ENCODE measurements around the gene UGT1A8. TPM values are rescaled to one million over a fixed set of nuclear protein-coding genes. Genes with fewer than 3 reads are reported as not detected.
"Not testable (repeated sequence)": the region's sequence is repeated elsewhere in the genome, so short reads cannot be mapped to it uniquely, and the experiment has no call there.

Gene UGT1A8
- total and polyA plus RNA-seq, 2 donors (not counting 1 experiment from before 2014, with no cell fraction given) = not detected

DNA sequence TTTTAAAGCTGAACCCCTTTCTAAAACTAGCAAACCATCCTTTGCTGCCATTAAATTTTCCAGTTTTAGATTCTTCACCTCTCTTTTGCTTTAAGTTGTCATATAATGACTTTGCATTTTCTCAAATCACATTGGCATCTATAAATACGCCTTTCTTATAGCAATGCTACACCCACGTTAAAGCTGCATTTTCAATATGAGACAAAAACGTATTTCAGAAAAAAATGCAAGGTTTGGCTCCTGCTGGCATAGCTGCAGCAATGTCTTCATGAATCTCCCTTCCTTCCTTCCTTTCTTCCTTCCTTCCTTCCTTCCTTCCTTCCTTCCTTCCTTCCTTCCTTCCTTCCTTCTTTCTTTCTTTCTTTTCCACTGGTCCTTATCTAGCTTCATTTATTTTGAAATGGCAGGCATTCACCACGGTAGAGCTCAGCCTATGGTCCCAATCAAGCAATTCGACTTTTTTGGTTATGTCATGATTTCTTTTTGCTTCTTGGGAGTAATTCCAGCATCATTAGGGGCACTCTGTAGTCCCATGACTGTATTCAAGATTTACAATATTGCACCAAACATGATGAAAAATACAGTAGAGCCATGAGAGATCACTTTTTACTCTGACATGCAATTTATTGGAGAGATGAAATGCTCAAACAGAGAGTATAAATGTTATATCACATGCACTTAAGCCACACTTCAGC lies 10.0 kb downstream of the UGT1A8 start:
- Histone ChIP-seq H3K4me2 (replicated peaks; ENCODE audit: low read depth, low read length, poor library complexity, severe bottlenecking) (no peak overlapping the region), H3K4me1 (ENCODE audit: control insufficient read depth in 2 of 2, insufficient read depth in 2 of 2, low read length in 2 of 2) (no peaks in the 10 kb centered on the region), H3K27ac (ENCODE audit: low read length in 2 of 2) (no peak overlapping the region), H3K4me3 (ENCODE audit: control extremely low read depth in 1 of 5, extremely low read depth in 1 of 5, insufficient read depth in 1 of 5, low read depth in 2 of 5, low read length in 4 of 5) (no peak overlapping the region), H3K79me2 (ENCODE audit: control insufficient read depth, insufficient read depth, low read length) (no peaks in the 10 kb centered on the region), H4K20me1 (ENCODE audit: control insufficient read depth, insufficient read depth, low read length, poor library complexity, severe bottlenecking) (no peaks in the 10 kb centered on the region), H3K9ac (ENCODE audit: low read length) (no peak overlapping the region), H2AFZ (ENCODE audit: insufficient read depth, low read depth, low read length, poor library complexity, severe bottlenecking) (no peak overlapping the region), H3K9me3 (ENCODE audit: control extremely low read depth in 1 of 3, control insufficient read depth in 2 of 3, insufficient read depth in 1 of 3, low read length in 2 of 3) (peaks cover 0 to 6% (median 3%) of the 10 kb centered on the region in 3 donors), H3K36me3 (replicated peaks in 1 of 2; ENCODE audit: control extremely low read depth in 1 of 2, control insufficient read depth in 1 of 2, extremely low read depth in 1 of 2, insufficient read depth in 2 of 2, low read length in 1 of 2) (no peaks in the 10 kb centered on the region), H3K27me3 (replicated peaks in 1 of 4; ENCODE audit: control extremely low read depth in 1 of 4, control insufficient read depth in 3 of 4, insufficient read depth in 4 of 4, low read length in 3 of 4) (peaks cover 0 to 6% (median 0%) of the 10 kb centered on the region in 4 experiments)
- Mint-ChIP-seq H3K9me3 (ENCODE audit: insufficient read depth) (peaks cover 15% of the 10 kb centered on the region), H3K27me3 (peaks cover 33% of the 10 kb centered on the region), H3K4me1 (no peaks in the 10 kb centered on the region), H3K27ac (no peak overlapping the region), H3K4me3 (no peak overlapping the region)
- WGBS (ENCODE audit: insufficient coverage) = 67% methylated on average over 4 of the region's 5 CpGs
- DNase-seq (no peak), ATAC-seq (ENCODE audit: low read depth) (no peak)
- CTCF ChIA-PET = no interaction called here
- TF ChIP-seq EZH2 (IDR thresholded peaks at IDR 0.05; ENCODE audit: borderline replicate concordance, insufficient read depth, low read depth, low read length, poor library complexity, severe bottlenecking) = no peak
- TF ChIP-seq, protein P1, sequence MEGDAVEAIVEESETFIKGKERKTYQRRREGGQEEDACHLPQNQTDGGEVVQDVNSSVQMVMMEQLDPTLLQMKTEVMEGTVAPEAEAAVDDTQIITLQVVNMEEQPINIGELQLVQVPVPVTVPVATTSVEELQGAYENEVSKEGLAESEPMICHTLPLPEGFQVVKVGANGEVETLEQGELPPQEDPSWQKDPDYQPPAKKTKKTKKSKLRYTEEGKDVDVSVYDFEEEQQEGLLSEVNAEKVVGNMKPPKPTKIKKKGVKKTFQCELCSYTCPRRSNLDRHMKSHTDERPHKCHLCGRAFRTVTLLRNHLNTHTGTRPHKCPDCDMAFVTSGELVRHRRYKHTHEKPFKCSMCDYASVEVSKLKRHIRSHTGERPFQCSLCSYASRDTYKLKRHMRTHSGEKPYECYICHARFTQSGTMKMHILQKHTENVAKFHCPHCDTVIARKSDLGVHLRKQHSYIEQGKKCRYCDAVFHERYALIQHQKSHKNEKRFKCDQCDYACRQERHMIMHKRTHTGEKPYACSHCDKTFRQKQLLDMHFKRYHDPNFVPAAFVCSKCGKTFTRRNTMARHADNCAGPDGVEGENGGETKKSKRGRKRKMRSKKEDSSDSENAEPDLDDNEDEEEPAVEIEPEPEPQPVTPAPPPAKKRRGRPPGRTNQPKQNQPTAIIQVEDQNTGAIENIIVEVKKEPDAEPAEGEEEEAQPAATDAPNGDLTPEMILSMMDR (IDR thresholded peaks at IDR 0.05) = no peak
- intact Hi-C loops (cut with micrococcal nuclease) = no loop called here
- POLR2A ChIA-PET = no interaction called here

DNA sequence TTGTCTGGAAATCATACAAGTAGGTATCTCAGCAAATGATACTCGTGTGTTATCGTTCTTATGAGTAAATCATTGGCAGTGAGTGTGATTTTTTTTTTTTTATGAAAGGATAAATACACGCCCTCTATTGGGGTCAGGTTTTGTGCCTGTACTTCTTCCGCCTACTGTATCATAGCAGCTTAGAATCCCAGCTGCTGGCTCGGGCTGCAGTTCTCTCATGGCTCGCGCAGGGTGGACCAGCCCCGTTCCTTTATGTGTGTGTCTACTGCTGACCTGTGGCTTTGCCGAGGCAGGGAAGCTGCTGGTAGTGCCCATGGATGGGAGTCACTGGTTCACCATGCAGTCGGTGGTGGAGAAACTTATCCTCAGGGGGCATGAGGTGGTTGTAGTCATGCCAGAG lies 18.9 kb downstream of the UGT1A8 start, which contains the start of gene UGT1A10:
Gene UGT1A10 (plus strand): TSS at position 143 of the 400 bp plus-strand sequence. CDS start 75 bp downstream, at position 218.
- H3K4me1 Mint-ChIP-seq; POLR2A ChIA-PET; H3K79me2 ChIP-seq (ENCODE audit: control insufficient read depth, insufficient read depth, low read length); H3K4me3 Mint-ChIP-seq; H3K4me2 ChIP-seq (replicated peaks; ENCODE audit: low read depth, low read length, poor library complexity, severe bottlenecking); H3K27me3 ChIP-seq (replicated peaks in 1 of 4; ENCODE audit: control extremely low read depth in 1 of 4, control insufficient read depth in 3 of 4, insufficient read depth in 4 of 4, low read length in 3 of 4); H3K4me1 ChIP-seq (ENCODE audit: control insufficient read depth in 2 of 2, insufficient read depth in 2 of 2, low read length in 2 of 2); H2AFZ ChIP-seq (ENCODE audit: insufficient read depth, low read depth, low read length, poor library complexity, severe bottlenecking); H3K27ac ChIP-seq (ENCODE audit: low read length in 2 of 2); H3K9me3 Mint-ChIP-seq (ENCODE audit: insufficient read depth); ATAC-seq (ENCODE audit: low read depth); CTCF ChIA-PET; intact Hi-C loops (cut with micrococcal nuclease); H3K27ac Mint-ChIP-seq; H3K36me3 ChIP-seq (replicated peaks in 1 of 2; ENCODE audit: control extremely low read depth in 1 of 2, control insufficient read depth in 1 of 2, extremely low read depth in 1 of 2, insufficient read depth in 2 of 2, low read length in 1 of 2); DNase-seq; H3K9ac ChIP-seq (ENCODE audit: low read length); H4K20me1 ChIP-seq (ENCODE audit: control insufficient read depth, insufficient read depth, low read length, poor library complexity, severe bottlenecking); H3K4me3 ChIP-seq (ENCODE audit: control extremely low read depth in 1 of 5, extremely low read depth in 1 of 5, insufficient read depth in 1 of 5, low read depth in 2 of 5, low read length in 4 of 5); H3K9me3 ChIP-seq (ENCODE audit: control extremely low read depth in 1 of 3, control insufficient read depth in 2 of 3, insufficient read depth in 1 of 3, low read length in 2 of 3): not testable (repeated sequence)
- WGBS (ENCODE audit: insufficient coverage) = 100% methylated on average over 6 of the region's 10 CpGs
- H3K27me3 Mint-ChIP-seq = peaks cover 39% of the 10 kb centered on the region

All from B cell (primary cell).